ENCODE measurements around the gene TBPL1.
"Not testable (repeated sequence)": the region's sequence is repeated elsewhere in the genome, so short reads cannot be mapped to it uniquely, and the experiment has no call there.

TBPL1 gene

DNA sequence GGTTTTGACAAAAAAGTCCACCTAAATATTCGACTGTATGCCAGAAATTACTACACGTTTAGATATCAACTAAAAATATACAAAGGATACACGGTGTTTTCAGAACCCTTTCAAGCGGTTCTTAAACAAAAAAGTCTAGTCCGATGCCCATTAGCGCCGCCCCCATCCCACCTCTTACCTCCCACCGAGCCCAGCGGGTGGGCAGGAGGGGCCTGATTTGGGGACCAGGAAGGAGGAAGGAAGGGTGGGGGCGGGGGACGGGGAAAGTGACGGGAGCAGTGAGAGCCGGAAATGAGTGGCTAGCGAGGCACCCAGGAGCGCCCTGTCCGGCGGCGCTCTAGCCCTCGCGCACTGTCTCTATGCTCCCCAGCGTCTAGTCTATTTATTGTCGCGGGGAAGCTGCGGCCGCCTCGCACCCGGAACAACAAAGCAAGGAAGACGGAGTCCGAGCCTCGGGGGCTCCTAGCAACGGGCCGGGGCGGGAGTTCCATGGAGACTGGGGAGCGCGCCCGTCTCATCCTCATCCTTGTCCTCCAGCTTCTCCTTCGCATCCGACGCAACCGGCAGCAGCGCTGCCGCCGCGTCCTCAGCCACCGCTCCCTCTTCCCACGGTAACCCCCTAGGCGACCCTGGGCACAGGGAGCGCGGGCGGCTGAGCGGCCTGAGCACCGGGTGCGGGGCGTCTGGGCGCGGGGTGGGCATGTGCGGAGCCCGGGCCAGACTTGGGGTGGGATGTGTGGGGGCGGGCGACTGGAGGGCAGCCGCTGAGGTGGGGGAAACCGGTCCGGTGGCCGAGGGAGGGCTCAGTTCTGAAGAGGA, at the start of gene TBPL1:
Gene TBPL1 (plus strand): TSS at position 410 of the 819 bp plus-strand sequence. CDS start 26,902 bp downstream, outside the sequence.
- DNase-seq = peak; percentile 92

DNA sequence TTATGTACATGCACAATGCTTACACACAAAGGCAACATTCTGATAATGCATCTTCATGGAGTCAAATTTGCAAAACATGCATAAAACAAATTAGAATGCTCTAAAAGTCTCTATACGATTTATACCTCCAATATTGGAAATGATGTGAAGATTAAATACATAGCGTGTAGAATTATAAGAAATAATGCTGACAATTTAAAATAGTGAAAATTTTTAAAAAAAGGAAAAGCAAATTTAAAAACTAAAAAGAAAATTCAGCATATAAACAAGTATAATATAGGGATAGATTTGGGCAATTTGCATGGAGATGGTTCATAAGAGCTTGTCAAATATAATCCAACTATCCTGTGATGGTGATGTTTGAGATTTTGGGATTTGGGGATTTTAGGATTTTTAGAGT, 49.2 kb upstream of the TBPL1 start:
- DNase-seq = no peak

GRCh38 chr6:133906050-133906449, 47.0 kb upstream of the TBPL1 start:
- DNase-seq = no peak

DNA sequence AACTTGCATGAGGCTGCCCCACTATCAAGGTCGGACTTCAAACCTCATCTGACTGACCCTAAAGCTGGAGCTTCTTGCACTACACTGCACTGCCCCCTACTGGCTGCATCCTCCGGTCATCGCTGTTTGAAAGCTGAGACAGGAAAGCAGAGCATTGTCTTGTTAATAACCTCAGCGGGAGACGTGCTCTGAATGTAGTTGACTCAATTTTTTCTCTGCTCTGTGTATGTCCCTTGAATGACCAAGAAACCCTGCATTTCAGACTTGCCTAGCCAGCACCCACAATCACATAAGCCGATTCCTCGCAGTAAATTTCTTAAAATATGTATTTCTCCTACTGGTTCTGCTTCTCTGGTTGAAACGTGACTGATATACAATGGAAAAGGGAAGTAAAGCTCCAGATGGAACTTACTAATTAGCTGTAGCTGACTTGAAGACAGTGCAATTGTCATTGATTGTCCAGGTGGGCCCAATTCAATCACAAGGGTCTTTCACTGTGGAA, 36.3 kb upstream of the TBPL1 start:
- peak; percentile 70 for DNase-seq

DNA sequence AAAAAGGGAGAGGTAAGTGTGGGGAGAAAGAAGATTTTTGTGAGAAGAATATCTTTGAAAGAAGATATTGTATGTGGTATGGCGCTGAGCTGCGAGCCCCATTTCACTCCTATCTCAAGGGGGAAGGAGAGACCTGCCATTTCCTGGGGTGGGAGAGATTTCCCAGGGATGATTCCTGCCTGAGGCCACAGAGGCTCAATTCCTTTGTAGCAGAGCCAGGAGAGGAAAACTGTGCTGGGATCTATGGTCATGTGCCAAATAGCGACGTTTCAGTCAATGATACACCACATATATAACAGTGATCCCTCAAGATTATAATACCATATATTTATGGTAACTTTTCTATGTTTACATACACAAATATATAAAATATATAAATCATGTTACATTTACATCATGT, 35.2 kb upstream of the TBPL1 start:
- no peak for DNase-seq

DNA sequence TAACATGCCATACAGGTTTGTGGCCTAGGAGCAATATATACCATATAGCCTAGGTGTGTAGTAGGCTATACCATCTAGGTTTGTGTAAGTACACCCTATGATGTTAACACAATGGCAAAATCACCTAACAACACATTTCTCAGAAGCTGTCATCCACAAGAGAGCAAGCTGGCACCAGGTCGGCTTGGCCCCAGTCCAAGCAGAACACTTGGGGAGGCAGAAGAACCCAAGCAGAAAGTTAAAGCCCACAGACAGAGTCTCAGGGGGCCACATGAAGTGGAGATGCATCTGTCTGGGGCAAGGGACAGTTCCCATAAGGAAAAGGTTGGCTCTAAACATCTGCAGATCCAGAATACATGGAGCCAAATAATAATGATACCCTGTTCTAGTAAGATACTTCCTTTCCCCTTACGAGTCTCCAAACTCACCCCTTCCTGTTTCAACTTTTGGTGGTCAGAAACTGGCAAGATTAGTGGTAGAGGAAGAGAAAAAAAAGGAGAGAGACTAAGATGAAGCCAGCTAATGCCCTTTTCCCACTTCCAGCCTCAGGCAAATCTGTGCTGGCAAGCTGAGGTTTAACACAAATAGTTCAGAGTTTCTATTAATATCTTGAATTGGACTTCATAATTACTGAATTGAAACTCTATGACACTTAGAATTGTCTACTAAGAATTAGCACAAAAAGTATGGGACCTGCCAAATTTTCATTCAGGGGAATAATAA, 34.7 kb upstream of the TBPL1 start:
- no peak for DNase-seq

- no peak for DNase-seq
Observed at GRCh38 chr6:133919362-133919761, 33.7 kb upstream of the TBPL1 start.

DNA sequence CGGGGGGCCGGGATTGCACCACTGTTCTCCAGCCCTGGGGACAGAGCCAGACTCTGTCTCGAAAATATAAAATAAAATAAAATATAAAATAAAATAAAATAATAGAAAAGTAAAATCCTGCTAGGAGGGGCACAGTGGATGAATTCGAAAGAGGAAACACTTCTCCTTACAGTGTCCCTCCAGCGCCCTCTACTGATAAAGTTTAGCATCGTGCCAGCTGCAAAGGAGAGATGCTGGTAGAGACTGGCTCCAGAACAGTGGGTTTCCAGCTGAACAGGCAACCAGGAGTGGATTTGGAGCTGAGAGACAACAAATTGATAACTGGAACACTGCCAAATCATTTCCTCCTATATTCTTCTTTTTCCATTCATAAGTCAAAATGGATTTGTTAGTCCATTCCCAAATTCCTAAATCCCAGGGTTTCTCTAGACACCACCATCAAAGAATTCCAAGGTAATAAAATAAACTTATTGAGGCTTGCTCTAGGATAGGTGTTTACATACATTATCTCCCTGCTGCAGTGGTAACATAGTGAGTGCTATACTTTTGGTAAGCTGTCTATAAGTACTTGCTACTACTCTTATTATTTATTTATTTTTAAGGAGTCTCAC, 31.7 kb upstream of the TBPL1 start:
- peak; percentile 29 for DNase-seq

- DNase-seq = peak; percentile 44
Observed at GRCh38 chr6:133923938-133924593, 29.0 kb upstream of the TBPL1 start.

GRCh38 chr6:133931221-133931620, 21.8 kb upstream of the TBPL1 start:
- not testable (repeated sequence) for DNase-seq

- not testable (repeated sequence) for DNase-seq
Observed at GRCh38 chr6:133936352-133936751, 16.7 kb upstream of the TBPL1 start.

DNA sequence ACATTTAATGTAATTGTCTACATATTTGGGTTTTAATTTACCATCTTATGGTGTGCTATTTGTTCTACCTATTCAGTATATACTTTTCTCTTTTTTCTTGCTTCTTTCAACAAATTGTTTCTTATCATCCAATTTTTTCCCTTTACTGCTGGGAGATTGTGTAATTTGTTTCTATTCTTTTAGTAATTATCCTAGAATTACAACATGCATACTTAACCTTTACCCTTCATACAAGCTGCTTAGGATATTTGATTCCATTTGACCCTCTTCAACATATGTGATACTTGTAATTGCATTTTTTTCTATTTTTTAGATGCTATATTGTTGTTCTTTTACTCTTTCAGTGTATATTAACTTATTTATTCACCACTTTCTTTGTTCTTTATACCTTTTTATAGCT, 15.1 kb upstream of the TBPL1 start:
- DNase-seq = no peak

GRCh38 chr6:133938533-133938932, 14.5 kb upstream of the TBPL1 start:
- no peak for DNase-seq

- no peak for DNase-seq
Observed at GRCh38 chr6:133939778-133940667, 13.0 kb upstream of the TBPL1 start.

DNA sequence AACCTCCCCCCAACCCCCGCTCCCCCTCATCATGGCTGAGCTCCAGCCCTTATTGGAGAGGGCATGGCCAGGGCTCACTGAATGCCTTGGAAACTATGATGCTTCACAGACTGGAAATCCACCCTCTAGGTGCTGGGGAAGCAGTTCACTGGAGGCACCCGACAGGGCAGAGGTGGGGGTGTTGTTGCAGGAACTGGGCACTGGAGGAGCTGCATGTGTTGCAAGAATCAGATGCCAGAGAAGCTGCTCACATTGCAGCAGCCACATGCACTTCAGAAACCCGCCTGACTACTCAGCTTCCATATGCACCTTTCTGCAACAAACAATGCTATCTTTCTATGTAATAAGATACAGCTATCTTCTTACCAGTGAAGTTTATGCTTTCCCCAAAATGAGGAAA, 7.9 kb upstream of the TBPL1 start:
- DNase-seq = no peak

DNA sequence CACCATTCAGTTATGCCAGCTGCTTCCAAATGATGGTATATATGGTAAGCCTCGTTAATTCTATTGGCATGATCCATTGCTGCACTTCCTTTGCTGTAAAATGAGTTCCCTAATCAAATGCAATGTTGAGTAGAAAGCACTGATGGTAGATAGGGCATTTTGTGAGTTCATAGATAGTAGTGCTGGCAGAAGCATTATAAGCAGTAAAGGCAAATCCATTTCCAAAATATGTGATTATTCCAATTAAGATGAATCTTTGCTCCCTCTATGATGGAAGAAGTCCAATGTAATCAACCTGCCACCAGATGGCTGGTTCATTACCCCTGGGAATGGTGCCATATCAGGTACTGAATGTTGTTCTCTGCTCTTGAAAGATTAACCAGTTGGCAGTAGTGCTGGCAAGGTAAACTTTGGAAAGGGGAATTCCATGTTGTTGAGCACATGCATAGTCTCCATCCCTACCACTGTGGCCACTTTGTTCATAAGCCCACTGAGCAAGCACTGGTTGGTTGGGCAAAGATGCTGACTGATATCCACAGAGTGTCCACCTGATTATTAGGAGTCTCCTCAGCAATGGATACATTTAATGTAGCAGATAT, 5.6 kb upstream of the TBPL1 start:
- DNase-seq = peak; percentile 70

DNA sequence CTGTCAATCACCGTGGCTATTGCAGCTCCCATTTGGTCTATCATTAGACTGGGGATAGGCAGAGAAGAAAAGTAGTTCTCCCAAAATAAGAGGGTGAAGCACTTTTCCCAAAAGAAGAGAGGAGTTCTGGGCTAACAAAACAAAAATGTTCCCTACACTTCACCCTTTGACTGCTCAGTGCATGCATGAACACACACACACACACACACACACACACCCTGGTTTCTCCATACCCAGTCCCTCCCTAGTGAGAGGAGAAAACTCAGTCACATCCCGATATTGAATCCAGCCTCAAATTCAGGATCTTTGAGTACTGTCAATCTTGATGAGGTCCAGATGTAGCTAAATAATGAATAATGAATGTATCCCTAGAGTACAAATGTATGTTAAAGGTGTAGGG, 4.6 kb upstream of the TBPL1 start:
- no peak for DNase-seq

GRCh38 chr6:133951227-133951626, 1.8 kb upstream of the TBPL1 start:
- DNase-seq = no peak

DNA sequence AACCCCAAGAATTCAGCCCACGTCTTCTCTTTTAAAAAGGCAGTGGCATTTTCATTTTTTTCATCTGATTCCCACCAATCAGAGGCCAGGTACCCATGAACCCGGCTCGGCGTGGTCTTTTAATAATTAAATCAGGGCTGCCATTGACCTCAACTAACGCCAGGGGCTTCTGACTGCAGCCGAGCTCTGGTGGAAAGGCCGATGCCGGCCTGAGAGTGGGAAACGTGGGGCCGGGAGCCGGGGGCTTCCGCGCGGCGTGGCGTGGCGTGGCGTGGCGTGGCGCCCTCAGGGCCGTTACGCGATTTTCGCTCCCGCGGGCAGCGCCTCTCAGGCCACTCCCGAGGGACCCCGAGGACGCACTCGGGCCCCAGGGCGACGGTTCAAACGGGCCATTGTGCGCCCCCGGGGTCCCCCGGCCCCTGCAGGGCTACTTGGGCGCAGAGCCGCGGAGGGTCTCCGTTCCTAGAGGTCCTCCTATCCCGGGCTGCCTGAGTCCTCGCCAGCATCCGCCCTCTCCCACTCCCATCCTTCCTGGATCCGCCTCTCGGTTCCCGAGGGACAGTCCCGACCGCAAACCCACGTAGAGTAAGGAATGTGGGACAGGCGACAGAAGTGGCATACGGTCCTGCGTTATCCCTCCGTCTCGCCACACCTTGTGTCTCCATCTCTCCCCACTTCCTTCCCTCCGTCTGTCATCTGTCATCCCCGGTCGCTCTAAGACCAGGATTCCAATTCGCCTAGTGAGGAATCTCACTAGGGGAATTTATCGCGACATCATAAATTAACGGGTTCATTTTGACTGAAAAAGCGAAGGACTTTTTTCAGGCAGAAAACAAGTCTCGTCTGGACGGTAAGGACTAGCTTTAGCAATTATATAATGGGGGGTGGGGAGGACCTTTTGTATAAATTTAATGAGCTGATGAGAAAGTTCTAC, 876 bp upstream of the TBPL1 start:
- peak; percentile 69 for DNase-seq

- no peak for DNase-seq
Observed at GRCh38 chr6:133953634-133954415, 801 bp downstream of the TBPL1 start.

Measured in DMS 273 treated with DMSO at 0.1 percent for 48 hours (cell line).